GM19468 (cell line): Measurements from ENCODE around the gene RALGPS1.

Source experiments
- ATAC-seq: cut with Tn5 transposase; IDR thresholded peaks from one replicate; pipeline ENCODE4 v1.9.1; 2021; ENCODE audit warnings: mild to moderate bottlenecking, moderate library complexity, moderate number of reproducible peaks; ENCODE audit not compliant: unreplicated experiment; ENCODE audit errors: extremely low read depth

Gene RALGPS1

GRCh38 chr9:127088724-127089615 lies 174.4 kb downstream of the RALGPS1 start:
- ATAC-seq, result no peak

GRCh38 chr9:127089631-127090081 lies 175.1 kb downstream of the RALGPS1 start:
- ATAC-seq, result no peak

- ATAC-seq, result no peak
These were observed 175.9 kb downstream of the RALGPS1 start for GRCh38 chr9:127090341-127090985.

- ATAC-seq, result no peak
These were observed 176.9 kb downstream of the RALGPS1 start for GRCh38 chr9:127091526-127091925.

GRCh38 chr9:127092041-127092608 lies 177.5 kb downstream of the RALGPS1 start:
- ATAC-seq, result no peak

GRCh38 chr9:127093319-127094020 lies 178.9 kb downstream of the RALGPS1 start:
- no peak for ATAC-seq

- ATAC-seq, result no peak
These were observed 180.8 kb downstream of the RALGPS1 start for GRCh38 chr9:127095411-127095810.

GRCh38 chr9:127096208-127096607 lies 181.6 kb downstream of the RALGPS1 start:
- no peak for ATAC-seq

GRCh38 chr9:127097683-127098082 lies 183.1 kb downstream of the RALGPS1 start:
- no peak for ATAC-seq

- ATAC-seq, result no peak
These were observed 184.5 kb downstream of the RALGPS1 start for GRCh38 chr9:127098916-127099553.

GRCh38 chr9:127099664-127100063 lies 185.1 kb downstream of the RALGPS1 start:
- no peak for ATAC-seq

GRCh38 chr9:127102176-127102575 lies 187.6 kb downstream of the RALGPS1 start:
- no peak for ATAC-seq

- no peak for ATAC-seq
These were observed 188.2 kb downstream of the RALGPS1 start for GRCh38 chr9:127102788-127103187.

- ATAC-seq, result no peak
These were observed 190.2 kb downstream of the RALGPS1 start for GRCh38 chr9:127104581-127105311.

GRCh38 chr9:127105805-127106465 lies 191.4 kb downstream of the RALGPS1 start:
- no peak for ATAC-seq

GRCh38 chr9:127106466-127106855 lies 191.9 kb downstream of the RALGPS1 start:
- ATAC-seq, result no peak

GRCh38 chr9:127107171-127107928 lies 192.8 kb downstream of the RALGPS1 start:
- no peak for ATAC-seq
